Activated CD4-positive, alpha-beta T cell treated with anti-CD3 and anti-CD28 coated beads for 36 hours (primary cell): ENCODE measurements around the gene SUN3. TPM values are rescaled to one million over a fixed set of nuclear protein-coding genes. Genes with fewer than 3 reads are reported as not detected.

Source experiments
- ATAC-seq: fragments of 200-7000 bp; cut with Tn5 transposase; one replicate; pipeline ENCODE4 v1.10.0; 2021; ENCODE audit warnings: mild to moderate bottlenecking, moderate library complexity
- CTCF ChIA-PET: fragments of 350-600 bp; sonication (Branson Sonifier 250); formaldehyde crosslinking; loops from one replicate; lab custom pipeline; 2021; ENCODE audit warnings: antibody characterized with exemption; lab: Charles Lee
- POLR2A ChIA-PET: fragments of 350-600 bp; sonication (Branson Sonifier 250); formaldehyde crosslinking; loops from one replicate; lab custom pipeline; 2021; ENCODE audit warnings: antibody characterized with exemption, inconsistent platforms; lab: Charles Lee
- DNase-seq: peaks from one replicate; pipeline ENCODE4 v3.0.0-alpha.2; 2020
- H3K27ac Mint-ChIP-seq: one replicate; pipeline ENCODE4 v1.8.0; 2021; ENCODE audit warnings: mixed read lengths
- H3K27me3 Mint-ChIP-seq: one replicate; pipeline ENCODE4 v1.8.0; 2021; ENCODE audit warnings: mixed read lengths
- H3K36me3 Mint-ChIP-seq: one replicate; pipeline ENCODE4 v1.8.0; 2021; ENCODE audit warnings: low read depth, mixed read lengths
- H3K4me1 Mint-ChIP-seq: one replicate; pipeline ENCODE4 v1.8.0; 2021; ENCODE audit warnings: mixed read lengths
- H3K4me3 Mint-ChIP-seq: one replicate; pipeline ENCODE4 v1.8.0; 2021; ENCODE audit warnings: mild to moderate bottlenecking, moderate library complexity, mixed read lengths
- H3K9me3 Mint-ChIP-seq: one replicate; pipeline ENCODE4 v1.8.0; 2021; ENCODE audit warnings: low read depth, mixed read lengths
- intact Hi-C, 2 experiments: fragments of 100-400 bp; cut with DNase I in 1 of 2; cut with micrococcal nuclease in 1 of 2; formaldehyde crosslinking; loops; one replicate each; pipeline versions ENCODE4 v1.14.2 to v1.15.1; 2022 to 2024; cut with DNase I, micrococcal nuclease
- total RNA-seq, 2 experiments: library from RNA; stranded (reverse); gene quantifications; one replicate each; pipeline ENCODE4 v1.2.3, GENCODE V29; 2021

SUN3 gene
- not detected for total RNA-seq

GRCh38 chr7:48028938-48029337 is at the start of gene SUN3:
Gene SUN3, minus strand, starts transcription at chr7:48029107. Its CDS starts 169 bp downstream, at chr7:48028938.
- no peak within 1 kb of the TSS for H3K4me3 Mint-ChIP-seq
- intact Hi-C loops: no loop called here
- H3K27ac Mint-ChIP-seq: no peak within 1 kb of the TSS
- peaks cover 5% of the 10 kb centered on the region for H3K9me3 Mint-ChIP-seq
- H3K36me3 Mint-ChIP-seq: no peaks in the 10 kb centered on the region
- H3K27me3 Mint-ChIP-seq: peaks cover 25% of the 10 kb centered on the region
- CTCF ChIA-PET: no interaction called here
- POLR2A ChIA-PET: interaction anchor here (0.6 kb wide), 1 partner anchor 1264 kb away, joined by 5 read pairs; no protein-coding TSS in a partner anchor
- ATAC-seq (no peak), DNase-seq (no peak)
- H3K4me1 Mint-ChIP-seq: no peaks in the 10 kb centered on the region

- POLR2A ChIA-PET: no interaction called here
- H3K4me3 Mint-ChIP-seq: no peak overlapping the region
Observed at GRCh38 chr7:48078470-48078869, 49.6 kb upstream of the SUN3 start.

GRCh38 chr7:48077423-48077822 is 48.5 kb upstream of the SUN3 start:
- POLR2A ChIA-PET: no interaction called here
- Mint-ChIP-seq H3K27me3 (no peaks in the 10 kb centered on the region), H3K4me3 (no peak overlapping the region), H3K36me3 (no peaks in the 10 kb centered on the region), H3K4me1 (peaks cover 11% of the 10 kb centered on the region), H3K27ac (no peak overlapping the region), H3K9me3 (no peaks in the 10 kb centered on the region)
- intact Hi-C loops: no loop called here
- DNase-seq (no peak), ATAC-seq (no peak)
- CTCF ChIA-PET: interaction anchor here (1.5 kb wide), 1 partner anchor 33 kb away, joined by 4 read pairs; no protein-coding TSS in a partner anchor

More at GRCh38 chr7:48078470-48078869, 49.6 kb upstream of the SUN3 start:
- CTCF ChIA-PET: interaction anchor here (0.6 kb wide), 1 partner anchor 801 kb away, joined by 3 read pairs; no protein-coding TSS in a partner anchor
- Mint-ChIP-seq H3K4me1 (peaks cover 22% of the 10 kb centered on the region), H3K36me3 (no peaks in the 10 kb centered on the region), H3K27ac (no peak overlapping the region), H3K27me3 (no peaks in the 10 kb centered on the region), H3K9me3 (no peaks in the 10 kb centered on the region)
- DNase-seq (no peak), ATAC-seq (no peak)
- intact Hi-C loops: no loop called here

- CTCF ChIA-PET: no interaction called here
- no peak overlapping the region for H3K27ac Mint-ChIP-seq
Observed at GRCh38 chr7:48074204-48074654, 45.3 kb upstream of the SUN3 start.

GRCh38 chr7:48067475-48067874 is 38.6 kb upstream of the SUN3 start:
- CTCF ChIA-PET: interaction anchor here (1.1 kb wide), 1 partner anchor 122 kb away, joined by 3 read pairs; no protein-coding TSS in a partner anchor
- POLR2A ChIA-PET: no interaction called here

More at GRCh38 chr7:48074204-48074654, 45.3 kb upstream of the SUN3 start:
- intact Hi-C loops: no loop called here
- ATAC-seq (peak; percentile 72), DNase-seq (no peak)
- peaks cover 10% of the 10 kb centered on the region for H3K4me1 Mint-ChIP-seq
- peaks cover 5% of the 10 kb centered on the region for H3K9me3 Mint-ChIP-seq
- H3K4me3 Mint-ChIP-seq: no peak overlapping the region
- no peaks in the 10 kb centered on the region for H3K27me3 Mint-ChIP-seq
- POLR2A ChIA-PET: interaction anchor here (0.6 kb wide), 1 partner anchor 189 kb away, joined by 3 read pairs; no protein-coding TSS in a partner anchor
- H3K36me3 Mint-ChIP-seq: peaks cover 4% of the 10 kb centered on the region

GRCh38 chr7:48063985-48064384 is 35.1 kb upstream of the SUN3 start:
- ATAC-seq (no peak), DNase-seq (no peak)
- Mint-ChIP-seq H3K36me3 (peaks cover 10% of the 10 kb centered on the region), H3K27ac (no peak overlapping the region), H3K4me3 (no peak overlapping the region), H3K4me1 (no peaks in the 10 kb centered on the region), H3K27me3 (peaks cover 2% of the 10 kb centered on the region), H3K9me3 (peaks cover 7% of the 10 kb centered on the region)
- CTCF ChIA-PET: interaction anchor here (1.7 kb wide), 1 partner anchor 119 kb away, joined by 5 read pairs; no protein-coding TSS in a partner anchor
- intact Hi-C loops: no loop called here
- POLR2A ChIA-PET: no interaction called here

More at GRCh38 chr7:48067475-48067874, 38.6 kb upstream of the SUN3 start:
- Mint-ChIP-seq H3K36me3 (peaks cover 14% of the 10 kb centered on the region), H3K4me1 (no peaks in the 10 kb centered on the region), H3K9me3 (peaks cover 12% of the 10 kb centered on the region), H3K27ac (no peak overlapping the region), H3K27me3 (peaks cover 2% of the 10 kb centered on the region), H3K4me3 (no peak overlapping the region)
- DNase-seq (no peak), ATAC-seq (no peak)
- intact Hi-C loops: no loop called here

- ATAC-seq (no peak), DNase-seq (no peak)
- H3K27me3 Mint-ChIP-seq: no peaks in the 10 kb centered on the region
- H3K4me1 Mint-ChIP-seq: no peaks in the 10 kb centered on the region
- intact Hi-C loops: no loop called here
- no peak overlapping the region for H3K27ac Mint-ChIP-seq
- H3K4me3 Mint-ChIP-seq: no peak overlapping the region
- CTCF ChIA-PET: interaction anchor here (0.6 to 1.0 kb wide), 2 partner anchors 11 to 115 kb away, joined by 3 to 4 read pairs; no protein-coding TSS in a partner anchor
- H3K36me3 Mint-ChIP-seq: peaks cover 10% of the 10 kb centered on the region
- H3K9me3 Mint-ChIP-seq: peaks cover 14% of the 10 kb centered on the region
- POLR2A ChIA-PET: no interaction called here
Observed at GRCh38 chr7:48059706-48060105, 30.8 kb upstream of the SUN3 start.

GRCh38 chr7:48058990-48059389 is 30.1 kb upstream of the SUN3 start:
- Mint-ChIP-seq H3K9me3 (peaks cover 12% of the 10 kb centered on the region), H3K4me1 (no peaks in the 10 kb centered on the region), H3K27ac (no peak overlapping the region), H3K4me3 (no peak overlapping the region), H3K27me3 (no peaks in the 10 kb centered on the region), H3K36me3 (peaks cover 8% of the 10 kb centered on the region)
- intact Hi-C loops: no loop called here
- POLR2A ChIA-PET: no interaction called here
- no peak for DNase-seq
- ATAC-seq: no peak
- CTCF ChIA-PET: no interaction called here

GRCh38 chr7:48053736-48054135 is 24.8 kb upstream of the SUN3 start:
- no peaks in the 10 kb centered on the region for H3K36me3 Mint-ChIP-seq
- ATAC-seq: no peak
- intact Hi-C loops: loop anchor here in 1 of 2 experiments (1.0 kb wide), 1 partner anchor 32 kb away; no protein-coding TSS in a partner anchor
- DNase-seq: no peak
- CTCF ChIA-PET: interaction anchor here (1.1 kb wide), 1 partner anchor 28 kb away, joined by 3 read pairs; no protein-coding TSS in a partner anchor
- POLR2A ChIA-PET: no interaction called here
- peaks cover 10% of the 10 kb centered on the region for H3K4me1 Mint-ChIP-seq
- peaks cover 8% of the 10 kb centered on the region for H3K9me3 Mint-ChIP-seq
- H3K4me3 Mint-ChIP-seq: no peak overlapping the region
- H3K27me3 Mint-ChIP-seq: no peaks in the 10 kb centered on the region
- H3K27ac Mint-ChIP-seq: no peak overlapping the region

- Mint-ChIP-seq H3K9me3 (peaks cover 3% of the 10 kb centered on the region), H3K36me3 (no peaks in the 10 kb centered on the region), H3K27ac (no peak overlapping the region), H3K4me1 (peaks cover 10% of the 10 kb centered on the region), H3K27me3 (no peaks in the 10 kb centered on the region), H3K4me3 (no peak overlapping the region)
- intact Hi-C loops: loop anchor here in 1 of 2 experiments (1.0 kb wide), 1 partner anchor 33 kb away; no protein-coding TSS in a partner anchor
- POLR2A ChIA-PET: no interaction called here
- CTCF ChIA-PET: interaction anchor here (0.6 to 1.1 kb wide), 2 partner anchors 29 to 43 kb away, joined by 3 to 4 read pairs; no protein-coding TSS in a partner anchor
- DNase-seq: peak; percentile 46
- ATAC-seq: peak; percentile 87
Observed at GRCh38 chr7:48052748-48053147, 23.8 kb upstream of the SUN3 start.

GRCh38 chr7:48049850-48050249 is 20.9 kb upstream of the SUN3 start:
- Mint-ChIP-seq H3K27me3 (no peaks in the 10 kb centered on the region), H3K27ac (no peak overlapping the region), H3K36me3 (no peaks in the 10 kb centered on the region), H3K9me3 (no peaks in the 10 kb centered on the region), H3K4me1 (peaks cover 24% of the 10 kb centered on the region), H3K4me3 (no peak overlapping the region)
- intact Hi-C loops: no loop called here
- DNase-seq: no peak
- CTCF ChIA-PET: interaction anchor here (0.9 to 1.0 kb wide), 2 partner anchors 11 to 81 kb away, joined by 3 read pairs; no protein-coding TSS in a partner anchor
- POLR2A ChIA-PET: no interaction called here
- ATAC-seq: no peak

- Mint-ChIP-seq H3K4me3 (no peak overlapping the region), H3K27me3 (no peaks in the 10 kb centered on the region), H3K27ac (no peak overlapping the region), H3K36me3 (no peaks in the 10 kb centered on the region), H3K4me1 (peaks cover 25% of the 10 kb centered on the region), H3K9me3 (no peaks in the 10 kb centered on the region)
- DNase-seq (no peak), ATAC-seq (no peak)
- CTCF ChIA-PET: interaction anchor here (1.3 kb wide), 1 partner anchor 56 kb away, joined by 4 read pairs; no protein-coding TSS in a partner anchor
- intact Hi-C loops: no loop called here
- POLR2A ChIA-PET: no interaction called here
Observed at GRCh38 chr7:48048113-48048512, 19.2 kb upstream of the SUN3 start.
